Measurements from ENCODE around the gene CSKMT. TPM values are rescaled to one million over a fixed set of nuclear protein-coding genes. Genes with fewer than 3 reads are reported as not detected.

CSKMT gene
- total RNA-seq, 1 donor from 2014 or later = 28.7 TPM

- H3K4me1 ChIP-seq = peaks cover 42% of the 10 kb centered on the region
- intact Hi-C loops (cut with DNase I) = loop anchor here (10.0 kb wide), 1 partner anchor 311 kb away; no protein-coding TSS in a partner anchor
Measured at GRCh38 chr11:62705413-62705812, 40.3 kb downstream of the CSKMT start.

GRCh38 chr11:62705880-62706849, 41.1 kb downstream of the CSKMT start:
- peak in 1 of 2 donors; percentile 90 for DNase-seq (ENCODE audit: extremely low spot score in 2 of 2)
- H3K27me3 ChIP-seq = no peaks in the 10 kb centered on the region
- H3K4me3 ChIP-seq = peak overlapping the region; percentile 55 to 62
- peak overlapping the region; percentile 85 for H3K27ac ChIP-seq
- intact Hi-C loops (cut with DNase I) = loop anchor here (10.0 kb wide), 1 partner anchor 311 kb away; no protein-coding TSS in a partner anchor
- H3K4me1 ChIP-seq = peaks cover 45% of the 10 kb centered on the region
- H3K9me3 ChIP-seq = no peaks in the 10 kb centered on the region
- peaks cover 0 to 2% of the 10 kb centered on the region in 2 donors for H3K36me3 ChIP-seq
- TF ChIP-seq CTCF (IDR thresholded peaks at IDR 0.05) = no peak
- TF ChIP-seq POLR2AphosphoS5 (IDR thresholded peaks at IDR 0.05; ENCODE audit: insufficient read depth in 1 of 2, low read depth in 1 of 2) = peak; percentile 76 to 87
- TF ChIP-seq POLR2A (IDR thresholded peaks at IDR 0.05) = peak in 1 of 2 donors; percentile 25

More at GRCh38 chr11:62705413-62705812, 40.3 kb downstream of the CSKMT start:
- H3K27me3 ChIP-seq = no peaks in the 10 kb centered on the region
- DNase-seq (ENCODE audit: extremely low spot score in 2 of 2) = no peak
- peak overlapping the region; percentile 85 for H3K27ac ChIP-seq
- TF ChIP-seq CTCF (IDR thresholded peaks at IDR 0.05) (no peak), POLR2A (IDR thresholded peaks at IDR 0.05) (no peak), POLR2AphosphoS5 (IDR thresholded peaks at IDR 0.05; ENCODE audit: insufficient read depth in 1 of 2, low read depth in 1 of 2) (no peak)
- H3K9me3 ChIP-seq = no peaks in the 10 kb centered on the region
- no peaks in the 10 kb centered on the region for H3K36me3 ChIP-seq
- H3K4me3 ChIP-seq = peak overlapping the region; percentile 55 to 62

- DNase-seq (ENCODE audit: extremely low spot score in 2 of 2) = no peak
- Histone ChIP-seq H3K36me3 (peaks cover 0 to 9% of the 10 kb centered on the region in 2 donors), H3K27ac (peak overlapping the region; percentile 85), H3K27me3 (no peaks in the 10 kb centered on the region), H3K4me1 (peaks cover 45% of the 10 kb centered on the region), H3K4me3 (peak overlapping the region; percentile 55 to 62), H3K9me3 (no peaks in the 10 kb centered on the region)
- intact Hi-C loops (cut with DNase I) = loop anchor here (10.0 kb wide), 1 partner anchor 312 kb away; no protein-coding TSS in a partner anchor
- TF ChIP-seq CTCF (IDR thresholded peaks at IDR 0.05) (no peak), POLR2A (IDR thresholded peaks at IDR 0.05) (no peak), POLR2AphosphoS5 (IDR thresholded peaks at IDR 0.05; ENCODE audit: insufficient read depth in 1 of 2, low read depth in 1 of 2) (no peak)
Measured at GRCh38 chr11:62706850-62707247, 41.7 kb downstream of the CSKMT start.

- Histone ChIP-seq H3K4me1 (peaks cover 45% of the 10 kb centered on the region), H3K36me3 (peaks cover 0 to 14% of the 10 kb centered on the region in 2 donors), H3K9me3 (no peaks in the 10 kb centered on the region), H3K4me3 (peak within 1 kb of the TSS; percentile 55 to 63), H3K27ac (peak within 1 kb of the TSS; percentile 95), H3K27me3 (no peaks in the 10 kb centered on the region)
- TF ChIP-seq POLR2A (IDR thresholded peaks at IDR 0.05) = no peak
- DNase-seq (ENCODE audit: extremely low spot score in 2 of 2) = no peak
- intact Hi-C loops (cut with DNase I) = loop anchor here (10.0 kb wide), 1 partner anchor 313 kb away; no protein-coding TSS in a partner anchor
Measured at GRCh38 chr11:62707277-62707861, 42.3 kb downstream of the CSKMT start, which contains the start of the genes BSCL2 and GNG3. Gene BSCL2, minus strand, starts transcription at chr11:62707424. Its CDS starts 229 bp downstream, at chr11:62707195. Gene GNG3, plus strand, starts transcription at chr11:62707676. Its CDS starts 620 bp downstream, at chr11:62708296.

- intact Hi-C loops (cut with DNase I) = loop anchor here (10.0 kb wide), 1 partner anchor 314 kb away; no protein-coding TSS in a partner anchor
- DNase-seq (ENCODE audit: extremely low spot score in 2 of 2) = no peak
- Histone ChIP-seq H3K36me3 (peaks cover 0 to 22% of the 10 kb centered on the region in 2 donors), H3K27me3 (no peaks in the 10 kb centered on the region), H3K4me1 (peaks cover 45% of the 10 kb centered on the region), H3K4me3 (peak overlapping the region; percentile 44 to 63), H3K9me3 (no peaks in the 10 kb centered on the region), H3K27ac (peak overlapping the region; percentile 95)
- TF ChIP-seq CTCF (IDR thresholded peaks at IDR 0.05) (no peak), POLR2AphosphoS5 (IDR thresholded peaks at IDR 0.05; ENCODE audit: insufficient read depth in 1 of 2, low read depth in 1 of 2) (no peak)
Measured at GRCh38 chr11:62708392-62708791, 43.3 kb downstream of the CSKMT start.
